Fibroblast of mammary gland (primary cell): ENCODE measurements around the gene TEX13D.

Experiments used
- DNase-seq: peaks from one replicate; pipeline ENCODE4 v3.0.0-alpha.2; 2010; ENCODE audit warnings: low read depth
- H3K4me3 ChIP-seq: 2 replicates; pipeline ENCODE4 v1.5.1; 2011; ENCODE audit warnings: low read depth, mild to moderate bottlenecking, low read length, moderate library complexity; ENCODE audit not compliant: control insufficient read depth
- CTCF ChIP-seq: conservative IDR thresholded peaks from 2 replicates; pipeline ENCODE4 v1.5.1; 2011; ENCODE audit warnings: low read depth, low read length, inconsistent platforms; ENCODE audit not compliant: control insufficient read depth, insufficient read depth

TEX13D gene

DNA sequence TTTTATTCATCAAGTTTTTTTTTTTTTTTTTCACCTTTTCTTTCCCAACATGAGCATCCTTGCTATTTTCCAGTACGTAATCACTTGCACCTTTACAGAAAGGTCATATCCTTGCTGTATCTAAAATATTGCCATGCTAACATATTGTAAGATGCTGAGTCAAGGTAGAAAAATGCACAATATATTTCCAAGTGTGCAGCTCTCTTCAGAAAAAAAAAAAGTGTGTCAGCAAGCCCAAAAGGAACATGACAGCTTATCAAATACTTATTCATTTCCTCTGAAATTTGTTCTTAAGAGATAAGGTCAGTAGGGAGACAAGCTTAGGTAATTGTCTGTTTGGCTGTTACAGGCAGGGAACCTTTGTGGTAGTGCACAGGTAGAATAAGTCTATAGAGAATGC is 40.9 kb downstream of the TEX13D start:
- H3K4me3 ChIP-seq, result no peak overlapping the region
- no peak for DNase-seq
- TF ChIP-seq CTCF, result no peak

DNA sequence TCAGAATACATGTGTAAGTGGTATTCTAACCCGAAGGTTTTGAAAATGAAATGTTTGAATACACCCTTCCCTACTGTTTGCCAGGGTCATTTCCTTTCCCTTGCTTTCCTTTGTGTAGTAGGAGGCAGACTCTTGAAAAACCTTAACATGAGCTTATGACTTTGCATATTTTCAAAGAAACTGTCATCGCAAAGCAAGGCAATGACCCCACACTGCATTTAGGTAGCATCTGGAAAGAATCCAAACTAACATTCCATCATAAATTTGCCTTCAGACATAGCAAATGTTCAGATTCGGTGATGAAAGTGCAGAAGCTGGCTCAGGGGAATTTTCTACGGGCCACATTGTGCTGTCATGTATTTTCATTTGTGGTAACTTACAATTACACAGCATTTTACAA is 46.2 kb downstream of the TEX13D start:
- DNase-seq, result no peak
- no peak for TF ChIP-seq CTCF
- no peak overlapping the region for H3K4me3 ChIP-seq

- TF ChIP-seq CTCF, result no peak
- DNase-seq, result no peak
- no peak overlapping the region for H3K4me3 ChIP-seq
These were observed 50.9 kb downstream of the TEX13D start for GRCh38 chrX:124383354-124383753.

GRCh38 chrX:124386401-124386800 is 53.9 kb downstream of the TEX13D start:
- no peak for DNase-seq
- H3K4me3 ChIP-seq, result no peak overlapping the region
- no peak for TF ChIP-seq CTCF
